Measurements from ENCODE around the gene TTC29.
"Not testable (repeated sequence)": the region's sequence is repeated elsewhere in the genome, so short reads cannot be mapped to it uniquely, and the experiment has no call there.

The TTC29 gene

GRCh38 chr4:146857298-146857697, 88.4 kb downstream of the TTC29 start:
- no peak for DNase-seq (ENCODE audit: low read depth)

- DNase-seq (ENCODE audit: low read depth) = no peak
Observed at GRCh38 chr4:146855761-146856160, 89.9 kb downstream of the TTC29 start.

GRCh38 chr4:146852360-146852759, 93.3 kb downstream of the TTC29 start:
- no peak for DNase-seq (ENCODE audit: low read depth)

GRCh38 chr4:146847345-146847744, 98.3 kb downstream of the TTC29 start:
- no peak for DNase-seq (ENCODE audit: low read depth)

GRCh38 chr4:146846882-146847281, 98.8 kb downstream of the TTC29 start:
- no peak for DNase-seq (ENCODE audit: low read depth)

- no peak for DNase-seq (ENCODE audit: low read depth)
Observed at GRCh38 chr4:146844761-146845160, 100.9 kb downstream of the TTC29 start.

GRCh38 chr4:146842876-146843275, 102.8 kb downstream of the TTC29 start:
- DNase-seq (ENCODE audit: low read depth) = no peak

GRCh38 chr4:146840731-146841130, 104.9 kb downstream of the TTC29 start:
- DNase-seq (ENCODE audit: low read depth) = no peak

- no peak for DNase-seq (ENCODE audit: low read depth)
Observed at GRCh38 chr4:146835096-146835495, 110.6 kb downstream of the TTC29 start.

GRCh38 chr4:146834263-146835034, 111.2 kb downstream of the TTC29 start:
- no peak for DNase-seq (ENCODE audit: low read depth)

- no peak for DNase-seq (ENCODE audit: low read depth)
Observed at GRCh38 chr4:146833530-146833929, 112.1 kb downstream of the TTC29 start.

GRCh38 chr4:146822980-146823379, 122.7 kb downstream of the TTC29 start:
- not testable (repeated sequence) for DNase-seq (ENCODE audit: low read depth)

GRCh38 chr4:146814750-146815149, 130.9 kb downstream of the TTC29 start:
- no peak for DNase-seq (ENCODE audit: low read depth)

GRCh38 chr4:146795711-146796110, 150.0 kb downstream of the TTC29 start:
- DNase-seq (ENCODE audit: low read depth) = no peak

GRCh38 chr4:146793727-146794126, 151.9 kb downstream of the TTC29 start:
- DNase-seq (ENCODE audit: low read depth) = no peak

GRCh38 chr4:146791439-146791838, 154.2 kb downstream of the TTC29 start:
- no peak for DNase-seq (ENCODE audit: low read depth)

- DNase-seq (ENCODE audit: low read depth) = no peak
Observed at GRCh38 chr4:146790515-146790914, 155.1 kb downstream of the TTC29 start.

- DNase-seq (ENCODE audit: low read depth) = no peak
Observed at GRCh38 chr4:146787731-146788130, 157.9 kb downstream of the TTC29 start.

GRCh38 chr4:146776691-146777090, 169.0 kb downstream of the TTC29 start:
- DNase-seq (ENCODE audit: low read depth) = no peak

- no peak for DNase-seq (ENCODE audit: low read depth)
Observed at GRCh38 chr4:146763560-146763959, 182.1 kb downstream of the TTC29 start.

- DNase-seq (ENCODE audit: low read depth) = no peak
Observed at GRCh38 chr4:146762016-146762415, 183.6 kb downstream of the TTC29 start.

- DNase-seq (ENCODE audit: low read depth) = no peak
Observed at GRCh38 chr4:146742416-146742815, 203.2 kb downstream of the TTC29 start.

- no peak for DNase-seq (ENCODE audit: low read depth)
Observed at GRCh38 chr4:146739182-146739581, 206.5 kb downstream of the TTC29 start.

GRCh38 chr4:146723519-146723918, 222.1 kb downstream of the TTC29 start:
- not testable (repeated sequence) for DNase-seq (ENCODE audit: low read depth)

Measured in stimulated activated CD8-positive, alpha-beta memory T cell treated with anti-CD3 and anti-CD28 coated beads, Interleukin-12 subunit alpha, Interleukin-12 subunit beta, amount 100 ng/mL, for 4 hours (primary cell).